Endothelial cell of umbilical vein (primary cell): ENCODE results near the gene IPO13. TPM values are rescaled to one million over a fixed set of nuclear protein-coding genes. Genes with fewer than 3 reads are reported as not detected.
A peak's percentile ranks its signal among the peaks of the same experiment; 100 is the strongest.

Experiments used
- BruUV-seq: library from RNA; stranded (reverse); fragments of 400-500 nt; replicated peaks from 2 replicates; lab custom pipeline; 2021; lab: Mats Ljungman, UMichigan
- CTCF ChIA-PET: fragments of 300-600, 350-600 bp; sonication (Branson Sonifier 250); formaldehyde crosslinking; loops from one replicate; lab custom pipeline; 2021; ENCODE audit warnings: antibody characterized with exemption, inconsistent platforms; lab: Charles Lee
- POLR2A ChIA-PET: fragments of 300-600, 350-600 bp; sonication (Branson Sonifier 250); formaldehyde crosslinking; loops from one replicate; lab custom pipeline; 2021; ENCODE audit warnings: antibody characterized with exemption, inconsistent platforms; lab: Charles Lee
- DNase-seq: peaks from one replicate; pipeline ENCODE4 v3.0.0-alpha.2; 2011; ENCODE audit warnings: low read depth, low spot score
- FAIRE-seq: peaks from 2 replicates; lab custom pipeline; 2011; peaks lifted over from hg19 to GRCh38; lab: Jason Lieb, UNC
- H2AFZ ChIP-seq: 2 replicates; pipeline ENCODE4 v1.6.0; 2012; ENCODE audit warnings: low read depth, low read length, control low read depth, inconsistent platforms
- H3K27ac ChIP-seq: 2 replicates; pipeline ENCODE4 v1.5.1; 2011; ENCODE audit warnings: low read depth, mild to moderate bottlenecking, control low read depth, low read length, moderate library complexity; ENCODE audit not compliant: insufficient read depth
- H3K27me3 ChIP-seq, 2 experiments: 2 replicates each; pipeline versions ENCODE4 v1.6.0 to v1.6.1; 2011; ENCODE audit warnings: low read length in 2 of 2, mixed read lengths in 1 of 2; ENCODE audit not compliant: control insufficient read depth in 2 of 2, insufficient read depth in 2 of 2
- H3K36me3 ChIP-seq, 2 experiments: 2 replicates in 1 of 2; 3 replicates in 1 of 2; pipeline ENCODE4 v1.5.1; 2011; ENCODE audit warnings: low read length in 2 of 2, mild to moderate bottlenecking in 1 of 2, moderate library complexity in 1 of 2; ENCODE audit not compliant: control insufficient read depth in 2 of 2, insufficient read depth in 2 of 2; ENCODE audit errors: extremely low read depth in 1 of 2
- H3K4me1 ChIP-seq: 3 replicates; pipeline ENCODE4 v1.5.1; 2011; ENCODE audit warnings: mild to moderate bottlenecking, low read length; ENCODE audit not compliant: control insufficient read depth, insufficient read depth; ENCODE audit errors: extremely low read depth
- H3K4me2 ChIP-seq: 2 replicates; pipeline ENCODE4 v1.6.1; 2011; ENCODE audit warnings: low read length, control low read depth, mixed read lengths; ENCODE audit not compliant: insufficient read depth
- H3K4me3 ChIP-seq, 3 experiments: fragments of 200-600 bp in 1 of 3; sonication (generic), shearing (Covaris generic) in 1 of 3; replicated peaks in 1 of 3; 2 replicates each; pipeline ENCODE4 v1.5.1; 2011 to 2016; ENCODE audit warnings: control low read depth in 3 of 3, low read length in 3 of 3, mild to moderate bottlenecking in 2 of 3, inconsistent platforms in 1 of 3, low read depth in 1 of 3, moderate library complexity in 1 of 3; ENCODE audit not compliant: insufficient read depth in 1 of 3
- H3K79me2 ChIP-seq: 2 replicates; pipeline ENCODE4 v1.6.0; 2012; ENCODE audit warnings: low read length, inconsistent platforms; ENCODE audit not compliant: control insufficient read depth, insufficient read depth
- H3K9ac ChIP-seq: replicated peaks from 2 replicates; pipeline ENCODE3; 2011; ENCODE audit warnings: low read length, control low read depth; ENCODE audit not compliant: insufficient read depth; ENCODE audit errors: extremely low read depth
- H3K9me1 ChIP-seq: replicated peaks from 3 replicates; pipeline ENCODE4 v1.6.0; 2011; ENCODE audit warnings: mild to moderate bottlenecking, low read length; ENCODE audit not compliant: control insufficient read depth, insufficient read depth; ENCODE audit errors: extremely low read depth
- H3K9me3 ChIP-seq: replicated peaks from 2 replicates; pipeline ENCODE4 v1.5.1; 2012; ENCODE audit warnings: low read length, inconsistent platforms; ENCODE audit not compliant: control insufficient read depth, insufficient read depth
- H4K20me1 ChIP-seq: replicated peaks from 2 replicates; pipeline ENCODE3; 2011; ENCODE audit warnings: mild to moderate bottlenecking, low read length; ENCODE audit not compliant: control insufficient read depth, insufficient read depth; ENCODE audit errors: extremely low read depth
- CTCF ChIP-seq, 2 donors: IDR thresholded peaks; 1 replicate in 1 of 2; 2 replicates in 1 of 2; pipeline ENCODE4 v1.5.1; 2011; ENCODE audit warnings: low read length in 2 of 2, mild to moderate bottlenecking in 2 of 2, moderate library complexity in 2 of 2, control low read depth in 1 of 2, inconsistent platforms in 1 of 2, low read depth in 1 of 2; ENCODE audit not compliant: insufficient read depth in 1 of 2; ENCODE audit errors: extremely low read depth in 1 of 2
- EZH2 ChIP-seq: IDR thresholded peaks from 2 replicates; pipeline ENCODE4 v1.6.1; 2012; ENCODE audit warnings: borderline replicate concordance, low read depth, mild to moderate bottlenecking, moderate library complexity, low read length, inconsistent platforms; ENCODE audit not compliant: severe bottlenecking
- FOS ChIP-seq: IDR thresholded peaks from 2 replicates; pipeline ENCODE4 v1.6.1; 2011; ENCODE audit warnings: mild to moderate bottlenecking, low read length, moderate library complexity, borderline replicate concordance; ENCODE audit not compliant: insufficient read depth
- GATA2 ChIP-seq: IDR thresholded peaks from 2 replicates; pipeline ENCODE4 v1.7.0; 2011; ENCODE audit warnings: low read depth, mild to moderate bottlenecking, moderate library complexity, mixed read lengths, low read length; ENCODE audit not compliant: insufficient read length, insufficient read depth
- JUN ChIP-seq: IDR thresholded peaks from 2 replicates; pipeline ENCODE4 v1.6.1; 2011; ENCODE audit warnings: borderline replicate concordance, low read depth; ENCODE audit not compliant: insufficient read length, insufficient read depth
- MAX ChIP-seq: IDR thresholded peaks from 2 replicates; pipeline ENCODE4 v1.6.1; 2011; ENCODE audit not compliant: insufficient read depth, insufficient read length
- MYC ChIP-seq: IDR thresholded peaks from one replicate; pipeline ENCODE4 v1.6.1; 2011; ENCODE audit warnings: mild to moderate bottlenecking, low read depth, low read length
- POLR2A ChIP-seq: IDR thresholded peaks from 2 replicates; pipeline ENCODE4 v1.6.1; 2012; ENCODE audit warnings: low read depth, mild to moderate bottlenecking, control low read depth, low read length
- POLR2AphosphoS5 ChIP-seq: IDR thresholded peaks from 2 replicates; pipeline ENCODE4 v1.6.1; 2012; ENCODE audit warnings: low read depth, mild to moderate bottlenecking, control low read depth, low read length, moderate library complexity; ENCODE audit not compliant: insufficient read depth
- dilution Hi-C: fragments of 300-500 bp; cut with MboI; formaldehyde crosslinking; loops from one replicate; pipeline ENCODE4 v1.15.0; 2019; ENCODE audit warnings: low sequenced_read_pairs; ENCODE audit not compliant: extremely low pct_ligation_motif_present
- intact Hi-C: fragments of 100-400 bp; cut with micrococcal nuclease; formaldehyde crosslinking; loops from one replicate; pipeline ENCODE4 v1.10.0; 2022
- polyA plus RNA-seq, 4 experiments: library from polyadenylated mRNA; depleted of rRNA in 3 of 4; stranded (reverse) in 3 of 4; unstranded in 1 of 4; fragments of >200 nt; gene quantifications; 2 replicates each; pipeline versions ENCODE4 v1.2.1 to v1.2.3, GENCODE V29; 2011 to 2012; ENCODE audit warnings: missing spikeins in 1 of 4
- total RNA-seq: library from RNA; stranded (reverse); gene quantifications from 2 replicates; pipeline ENCODE4 v1.2.3, GENCODE V29; 2021

Gene IPO13
- total and polyA plus RNA-seq, 2 donors (not counting 3 experiments of a cell fraction or from before 2014, with no cell fraction given), result 28.9 to 29.3 TPM

GRCh38 chr1:43992232-43992995 lies 45.7 kb downstream of the IPO13 start:
- DNase-seq, result no peak

More at GRCh38 chr1:43992232-43992995, 45.7 kb downstream of the IPO13 start:
- no peak for TF ChIP-seq CTCF (IDR thresholded peaks at IDR 0.05; ENCODE audit: extremely low read depth in 1 of 2, insufficient read depth in 1 of 2, low read depth in 1 of 2, low read length in 2 of 2)
- no peak for TF ChIP-seq FOS
- no peak for TF ChIP-seq POLR2A
- no peak for TF ChIP-seq JUN
- TF ChIP-seq MAX, result no peak
- no peak for TF ChIP-seq EZH2
- TF ChIP-seq GATA2, result no peak
- TF ChIP-seq MYC, result no peak
- TF ChIP-seq POLR2AphosphoS5, result no peak
- dilution Hi-C loops, result no loop called here
- peaks cover 7% of the 10 kb centered on the region for H3K4me1 ChIP-seq
- H3K27ac ChIP-seq, result no peak overlapping the region
- no peaks in the 10 kb centered on the region for H3K36me3 ChIP-seq
- FAIRE-seq, result no peak
- BruUV-seq, result no TSS peak
- no peaks in the 10 kb centered on the region for H4K20me1 ChIP-seq
- H3K4me3 ChIP-seq, result peak overlapping the region in 1 of 3 experiments; percentile 55
- CTCF ChIA-PET, result interaction anchor here (0.7 to 3.3 kb wide), 7 partner anchors 10 to 229 kb away, joined by 3 to 14 read pairs (median 5); no protein-coding TSS in a partner anchor
- no peaks in the 10 kb centered on the region for H3K79me2 ChIP-seq
- H3K9me3 ChIP-seq, result no peaks in the 10 kb centered on the region
- peak overlapping the region; percentile 58 for H2AFZ ChIP-seq
- intact Hi-C loops, result loop anchor here (5.0 kb wide), 2 partner anchors 40 to 230 kb away; partner anchors contain the start of gene SLC6A9
- no peak overlapping the region for H3K4me2 ChIP-seq
- H3K9ac ChIP-seq, result no peak overlapping the region
- POLR2A ChIA-PET, result no interaction called here
- H3K27me3 ChIP-seq, result no peaks in the 10 kb centered on the region
- no peaks in the 10 kb centered on the region for H3K9me1 ChIP-seq
